ENCODE measurements around the gene SLC27A6.

SLC27A6 gene

GRCh38 chr5:129042306-129042705, 77.0 kb downstream of the SLC27A6 start:
- Histone ChIP-seq H3K36me3 (ENCODE audit: control insufficient read depth, insufficient read depth, low read length, severe bottlenecking) (no peaks in the 10 kb centered on the region), H3K4me3 (ENCODE audit: low read length) (no peak overlapping the region)

GRCh38 chr5:129043894-129044293, 78.6 kb downstream of the SLC27A6 start:
- Histone ChIP-seq H3K4me3 (ENCODE audit: low read length) (no peak overlapping the region), H3K36me3 (ENCODE audit: control insufficient read depth, insufficient read depth, low read length, severe bottlenecking) (no peaks in the 10 kb centered on the region), H3K27me3 (replicated peaks; ENCODE audit: control insufficient read depth, insufficient read depth, low read length) (no peaks in the 10 kb centered on the region), H3K4me1 (ENCODE audit: control insufficient read depth, insufficient read depth, low read length) (no peaks in the 10 kb centered on the region), H3K9ac (ENCODE audit: low read length) (no peak overlapping the region), H3K9me3 (ENCODE audit: control insufficient read depth, low read length) (peaks cover 10% of the 10 kb centered on the region)
- no peak for DNase-seq (ENCODE audit: low read depth)

More at GRCh38 chr5:129042306-129042705, 77.0 kb downstream of the SLC27A6 start:
- DNase-seq (ENCODE audit: low read depth), result no peak
- Histone ChIP-seq H3K4me1 (ENCODE audit: control insufficient read depth, insufficient read depth, low read length) (no peaks in the 10 kb centered on the region), H3K27me3 (replicated peaks; ENCODE audit: control insufficient read depth, insufficient read depth, low read length) (no peaks in the 10 kb centered on the region), H3K9me3 (ENCODE audit: control insufficient read depth, low read length) (peaks cover 10% of the 10 kb centered on the region), H3K9ac (ENCODE audit: low read length) (no peak overlapping the region)

GRCh38 chr5:129046151-129046550, 80.9 kb downstream of the SLC27A6 start:
- Histone ChIP-seq H3K4me1 (ENCODE audit: control insufficient read depth, insufficient read depth, low read length) (peaks cover under 1% of the 10 kb centered on the region), H3K9ac (ENCODE audit: low read length) (no peak overlapping the region), H3K4me3 (ENCODE audit: low read length) (no peak overlapping the region), H3K36me3 (ENCODE audit: control insufficient read depth, insufficient read depth, low read length, severe bottlenecking) (no peaks in the 10 kb centered on the region), H3K9me3 (ENCODE audit: control insufficient read depth, low read length) (peaks cover 10% of the 10 kb centered on the region), H3K27me3 (replicated peaks; ENCODE audit: control insufficient read depth, insufficient read depth, low read length) (no peaks in the 10 kb centered on the region)
- DNase-seq (ENCODE audit: low read depth), result no peak

GRCh38 chr5:129048509-129048908, 83.2 kb downstream of the SLC27A6 start:
- DNase-seq (ENCODE audit: low read depth), result no peak
- no peak overlapping the region for H3K9ac ChIP-seq (ENCODE audit: low read length)

GRCh38 chr5:129049126-129049799, 84.0 kb downstream of the SLC27A6 start:
- DNase-seq (ENCODE audit: low read depth), result no peak
- Histone ChIP-seq H3K27me3 (replicated peaks; ENCODE audit: control insufficient read depth, insufficient read depth, low read length) (no peaks in the 10 kb centered on the region), H3K36me3 (ENCODE audit: control insufficient read depth, insufficient read depth, low read length, severe bottlenecking) (no peaks in the 10 kb centered on the region), H3K9ac (ENCODE audit: low read length) (no peak overlapping the region), H3K4me1 (ENCODE audit: control insufficient read depth, insufficient read depth, low read length) (peaks cover 5% of the 10 kb centered on the region), H3K4me3 (ENCODE audit: low read length) (no peak overlapping the region), H3K9me3 (ENCODE audit: control insufficient read depth, low read length) (peaks cover 6% of the 10 kb centered on the region)

More at GRCh38 chr5:129048509-129048908, 83.2 kb downstream of the SLC27A6 start:
- no peak overlapping the region for H3K4me3 ChIP-seq (ENCODE audit: low read length)
- peaks cover 5% of the 10 kb centered on the region for H3K4me1 ChIP-seq (ENCODE audit: control insufficient read depth, insufficient read depth, low read length)
- H3K36me3 ChIP-seq (ENCODE audit: control insufficient read depth, insufficient read depth, low read length, severe bottlenecking), result no peaks in the 10 kb centered on the region
- no peaks in the 10 kb centered on the region for H3K27me3 ChIP-seq (replicated peaks; ENCODE audit: control insufficient read depth, insufficient read depth, low read length)
- H3K9me3 ChIP-seq (ENCODE audit: control insufficient read depth, low read length), result peaks cover 10% of the 10 kb centered on the region

- H3K27me3 ChIP-seq (replicated peaks; ENCODE audit: control insufficient read depth, insufficient read depth, low read length), result no peaks in the 10 kb centered on the region
- H3K4me1 ChIP-seq (ENCODE audit: control insufficient read depth, insufficient read depth, low read length), result peaks cover 5% of the 10 kb centered on the region
- no peak overlapping the region for H3K4me3 ChIP-seq (ENCODE audit: low read length)
- H3K36me3 ChIP-seq (ENCODE audit: control insufficient read depth, insufficient read depth, low read length, severe bottlenecking), result no peaks in the 10 kb centered on the region
- no peak overlapping the region for H3K9ac ChIP-seq (ENCODE audit: low read length)
- DNase-seq (ENCODE audit: low read depth), result peak; percentile 5
- no peaks in the 10 kb centered on the region for H3K9me3 ChIP-seq (ENCODE audit: control insufficient read depth, low read length)
Observed at GRCh38 chr5:129051283-129051682, 86.0 kb downstream of the SLC27A6 start.

GRCh38 chr5:129053438-129053837, 88.2 kb downstream of the SLC27A6 start:
- H3K4me3 ChIP-seq (ENCODE audit: low read length), result no peak overlapping the region
- no peak for DNase-seq (ENCODE audit: low read depth)
- no peaks in the 10 kb centered on the region for H3K27me3 ChIP-seq (replicated peaks; ENCODE audit: control insufficient read depth, insufficient read depth, low read length)
- H3K36me3 ChIP-seq (ENCODE audit: control insufficient read depth, insufficient read depth, low read length, severe bottlenecking), result no peaks in the 10 kb centered on the region
- peaks cover 5% of the 10 kb centered on the region for H3K4me1 ChIP-seq (ENCODE audit: control insufficient read depth, insufficient read depth, low read length)
- H3K9ac ChIP-seq (ENCODE audit: low read length), result no peak overlapping the region
- H3K9me3 ChIP-seq (ENCODE audit: control insufficient read depth, low read length), result peaks cover 11% of the 10 kb centered on the region

GRCh38 chr5:129057329-129057728, 92.0 kb downstream of the SLC27A6 start:
- H3K27me3 ChIP-seq (replicated peaks; ENCODE audit: control insufficient read depth, insufficient read depth, low read length), result no peaks in the 10 kb centered on the region
- no peaks in the 10 kb centered on the region for H3K4me1 ChIP-seq (ENCODE audit: control insufficient read depth, insufficient read depth, low read length)
- H3K9ac ChIP-seq (ENCODE audit: low read length), result no peak overlapping the region
- H3K4me3 ChIP-seq (ENCODE audit: low read length), result no peak overlapping the region
- no peak for DNase-seq (ENCODE audit: low read depth)
- no peaks in the 10 kb centered on the region for H3K36me3 ChIP-seq (ENCODE audit: control insufficient read depth, insufficient read depth, low read length, severe bottlenecking)
- H3K9me3 ChIP-seq (ENCODE audit: control insufficient read depth, low read length), result peaks cover 12% of the 10 kb centered on the region

GRCh38 chr5:129061849-129062248, 96.6 kb downstream of the SLC27A6 start:
- Histone ChIP-seq H3K4me1 (ENCODE audit: control insufficient read depth, insufficient read depth, low read length) (peaks cover 6% of the 10 kb centered on the region), H3K9ac (ENCODE audit: low read length) (no peak overlapping the region), H3K9me3 (ENCODE audit: control insufficient read depth, low read length) (peaks cover 12% of the 10 kb centered on the region), H3K36me3 (ENCODE audit: control insufficient read depth, insufficient read depth, low read length, severe bottlenecking) (no peaks in the 10 kb centered on the region), H3K4me3 (ENCODE audit: low read length) (no peak overlapping the region), H3K27me3 (replicated peaks; ENCODE audit: control insufficient read depth, insufficient read depth, low read length) (no peaks in the 10 kb centered on the region)
- DNase-seq (ENCODE audit: low read depth), result no peak

- Histone ChIP-seq H3K4me3 (ENCODE audit: low read length) (no peak overlapping the region), H3K9me3 (ENCODE audit: control insufficient read depth, low read length) (no peaks in the 10 kb centered on the region), H3K36me3 (ENCODE audit: control insufficient read depth, insufficient read depth, low read length, severe bottlenecking) (no peaks in the 10 kb centered on the region), H3K4me1 (ENCODE audit: control insufficient read depth, insufficient read depth, low read length) (peaks cover 6% of the 10 kb centered on the region), H3K27me3 (replicated peaks; ENCODE audit: control insufficient read depth, insufficient read depth, low read length) (no peaks in the 10 kb centered on the region), H3K9ac (ENCODE audit: low read length) (no peak overlapping the region)
- peak; percentile 69 for DNase-seq (ENCODE audit: low read depth)
Observed at GRCh38 chr5:129063483-129064113, 98.3 kb downstream of the SLC27A6 start.

- Histone ChIP-seq H3K27me3 (replicated peaks; ENCODE audit: control insufficient read depth, insufficient read depth, low read length) (no peaks in the 10 kb centered on the region), H3K4me1 (ENCODE audit: control insufficient read depth, insufficient read depth, low read length) (peaks cover 6% of the 10 kb centered on the region), H3K9ac (ENCODE audit: low read length) (no peak overlapping the region), H3K36me3 (ENCODE audit: control insufficient read depth, insufficient read depth, low read length, severe bottlenecking) (no peaks in the 10 kb centered on the region), H3K9me3 (ENCODE audit: control insufficient read depth, low read length) (no peaks in the 10 kb centered on the region), H3K4me3 (ENCODE audit: low read length) (no peak overlapping the region)
- no peak for DNase-seq (ENCODE audit: low read depth)
Observed at GRCh38 chr5:129065721-129066120, 100.4 kb downstream of the SLC27A6 start.

All from adipocyte (in vitro differentiated cells).